CD14-positive monocyte (primary cell): ENCODE results near the gene MT2A. TPM values are rescaled to one million over a fixed set of nuclear protein-coding genes. Genes with fewer than 3 reads are reported as not detected.

Source experiments
- DNase-seq, 3 donors: peaks; one replicate each; pipeline ENCODE4 v3.0.0-alpha.2; 2011 to 2022
- H2AFZ ChIP-seq: 2 replicates; pipeline ENCODE4 v1.6.0; 2012; ENCODE audit warnings: mild to moderate bottlenecking, low read depth, low read length, inconsistent platforms; ENCODE audit not compliant: insufficient read depth, poor library complexity, severe bottlenecking
- H3K27ac ChIP-seq, 2 donors: 1 replicate in 1 of 2; 2 replicates in 1 of 2; pipeline ENCODE4 v1.5.1; 2012 to 2013; ENCODE audit warnings: low read length in 2 of 2, control low read depth in 1 of 2, inconsistent platforms in 1 of 2, low read depth in 1 of 2, mild to moderate bottlenecking in 1 of 2
- H3K27me3 ChIP-seq, 2 donors: one replicate each; pipeline versions ENCODE4 v1.6.0 to v1.6.1; 2011 to 2013; ENCODE audit warnings: low read length in 2 of 2; ENCODE audit not compliant: control insufficient read depth in 2 of 2, insufficient read depth in 2 of 2
- H3K36me3 ChIP-seq, 2 donors: replicated peaks in 1 of 2; 1 replicate in 1 of 2; 2 replicates in 1 of 2; pipeline versions ENCODE4 v1.5.1 to v1.6.1; 2012 to 2013; ENCODE audit warnings: low read length in 2 of 2, control low read depth in 1 of 2, inconsistent platforms in 1 of 2, mild to moderate bottlenecking in 1 of 2; ENCODE audit not compliant: insufficient read depth in 2 of 2, control insufficient read depth in 1 of 2
- H3K4me1 ChIP-seq, 2 donors: 1 replicate in 1 of 2; 2 replicates in 1 of 2; pipeline versions ENCODE4 v1.5.1 to v1.6.1; 2012 to 2013; ENCODE audit warnings: low read length in 2 of 2, control low read depth in 1 of 2, inconsistent platforms in 1 of 2, mild to moderate bottlenecking in 1 of 2, moderate library complexity in 1 of 2; ENCODE audit not compliant: insufficient read depth in 2 of 2, control insufficient read depth in 1 of 2
- H3K4me2 ChIP-seq: replicated peaks from 2 replicates; pipeline ENCODE3; 2012; ENCODE audit warnings: low read length, moderate library complexity, mild to moderate bottlenecking; ENCODE audit not compliant: poor library complexity, severe bottlenecking; ENCODE audit errors: extremely low read depth
- H3K4me3 ChIP-seq, 3 experiments: fragments of 200-600 bp in 1 of 3; sonication (generic) in 1 of 3; replicated peaks in 1 of 3; 1 replicate in 2 of 3; 2 replicates in 1 of 3; pipeline ENCODE4 v1.5.1; 2011 to 2013; ENCODE audit warnings: low read length in 3 of 3, mild to moderate bottlenecking in 3 of 3, control low read depth in 2 of 3, low read depth in 2 of 3, inconsistent platforms in 1 of 3, moderate library complexity in 1 of 3
- H3K79me2 ChIP-seq: 2 replicates; pipeline ENCODE4 v1.6.0; 2012; ENCODE audit warnings: mild to moderate bottlenecking, control low read depth, inconsistent platforms, low read length, moderate library complexity; ENCODE audit not compliant: insufficient read depth
- H3K9ac ChIP-seq: 2 replicates; pipeline ENCODE4 v1.6.0; 2017; ENCODE audit warnings: low read length, mild to moderate bottlenecking; ENCODE audit not compliant: insufficient read depth, poor library complexity, severe bottlenecking
- H3K9me3 ChIP-seq, 2 donors: replicated peaks in 1 of 2; 1 replicate in 1 of 2; 2 replicates in 1 of 2; pipeline versions ENCODE4 v1.5.1 to v1.6.1; 2012 to 2013; ENCODE audit warnings: low read length in 2 of 2, control low read depth in 1 of 2; ENCODE audit not compliant: control insufficient read depth in 1 of 2, insufficient read depth in 1 of 2
- H4K20me1 ChIP-seq: 2 replicates; pipeline ENCODE4 v1.6.0; 2012; ENCODE audit warnings: mild to moderate bottlenecking, low read length, control low read depth, moderate library complexity; ENCODE audit not compliant: insufficient read depth
- H3K27ac Mint-ChIP-seq, 7 donors: one replicate each; pipeline ENCODE4 v1.8.0; 2020; ENCODE audit warnings: mild to moderate bottlenecking in 7 of 7, mixed read lengths in 7 of 7, moderate library complexity in 6 of 7, inconsistent platforms in 2 of 7
- H3K27me3 Mint-ChIP-seq, 3 donors: one replicate each; pipeline ENCODE4 v1.8.0; 2021 to 2022; ENCODE audit warnings: low read depth in 3 of 3, mild to moderate bottlenecking in 3 of 3, mixed read lengths in 3 of 3, moderate library complexity in 3 of 3, inconsistent platforms in 1 of 3
- H3K36me3 Mint-ChIP-seq, 2 donors: one replicate each; pipeline ENCODE4 v1.8.0; 2020; ENCODE audit warnings: mixed read lengths in 2 of 2, inconsistent platforms in 1 of 2, mild to moderate bottlenecking in 1 of 2
- H3K4me1 Mint-ChIP-seq: one replicate; pipeline ENCODE4 v1.8.0; 2020; ENCODE audit warnings: mild to moderate bottlenecking, mixed read lengths
- H3K4me3 Mint-ChIP-seq, 2 donors: one replicate each; pipeline ENCODE4 v1.8.0; 2020; ENCODE audit warnings: mild to moderate bottlenecking in 2 of 2, mixed read lengths in 2 of 2, moderate library complexity in 1 of 2
- H3K9me3 Mint-ChIP-seq, 7 donors: one replicate each; pipeline ENCODE4 v1.8.0; 2020 to 2022; ENCODE audit warnings: mixed read lengths in 7 of 7, mild to moderate bottlenecking in 6 of 7, moderate library complexity in 6 of 7, inconsistent platforms in 2 of 7
- WGBS: methylation state at CpG from one replicate; pipeline ENCODE4 v1.1.5; 2013; ENCODE audit warnings: missing lambda C conversion rate; ENCODE audit not compliant: insufficient coverage; 5-methylcytosine and 5-hydroxymethylcytosine counted together
- intact Hi-C, 2 donors: fragments of 100-400 bp; cut with micrococcal nuclease; formaldehyde crosslinking; loops; one replicate each; pipeline versions ENCODE4 v1.15.0 to v1.15.1; 2023
- polyA plus RNA-seq, 3 donors: library from polyadenylated mRNA; depleted of rRNA in 1 of 3; unstranded in 2 of 3; stranded (reverse) in 1 of 3; fragments of 300-500 nt in 2 of 3; fragments of >200 nt in 1 of 3; fragmentation: Illumina TruSeq in 2 of 3; gene quantifications; 1 replicate in 2 of 3; 2 replicates in 1 of 3; pipeline ENCODE4 v1.2.3, GENCODE V29; 2012 to 2021
- TF ChIP-seq, protein P1 (sequence below): fragments of 200-600 bp; IDR thresholded peaks from one replicate; pipeline ENCODE4 v1.8.0; 2022; ENCODE audit warnings: antibody characterized with exemption, mild to moderate bottlenecking

The MT2A gene
- polyA plus RNA-seq, 3 donors, result 26.8 to 228 (median 126) TPM

DNA sequence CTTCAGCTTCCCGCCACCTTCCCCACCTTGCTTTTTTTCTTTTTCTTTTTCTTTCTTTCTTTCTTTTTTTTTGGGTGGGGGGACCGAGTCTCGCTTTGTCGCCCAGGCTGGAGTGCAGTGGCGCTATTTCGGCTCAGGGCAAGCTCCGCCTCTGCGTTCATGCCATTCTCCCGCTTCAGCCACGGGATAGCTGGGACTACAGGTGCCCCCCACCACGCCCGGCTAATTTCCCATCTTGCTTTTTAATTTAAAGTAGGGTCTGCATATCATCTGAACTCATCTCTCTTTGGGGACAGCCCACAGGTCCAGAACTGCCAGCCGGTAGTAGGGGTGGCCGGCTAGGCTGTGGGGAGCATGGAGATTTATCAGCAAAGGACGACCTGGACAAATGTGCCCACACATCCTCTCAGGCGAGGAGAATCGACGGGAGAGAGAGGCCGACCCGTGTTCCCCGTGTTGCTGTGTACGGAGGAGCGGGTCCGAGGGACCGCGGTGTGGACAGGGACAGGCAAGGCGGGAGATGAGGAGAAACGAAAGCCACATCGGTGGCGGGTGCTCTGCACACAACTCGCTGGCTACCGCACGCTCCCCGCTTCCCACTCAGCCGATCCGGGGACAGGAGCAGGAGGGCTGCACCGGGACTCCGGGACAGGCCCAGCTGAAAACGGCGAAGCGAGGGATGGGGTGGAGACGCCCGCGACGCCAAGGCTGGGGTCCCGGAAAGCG, 26.5 kb downstream of the MT2A start:
- TF ChIP-seq, protein P1, sequence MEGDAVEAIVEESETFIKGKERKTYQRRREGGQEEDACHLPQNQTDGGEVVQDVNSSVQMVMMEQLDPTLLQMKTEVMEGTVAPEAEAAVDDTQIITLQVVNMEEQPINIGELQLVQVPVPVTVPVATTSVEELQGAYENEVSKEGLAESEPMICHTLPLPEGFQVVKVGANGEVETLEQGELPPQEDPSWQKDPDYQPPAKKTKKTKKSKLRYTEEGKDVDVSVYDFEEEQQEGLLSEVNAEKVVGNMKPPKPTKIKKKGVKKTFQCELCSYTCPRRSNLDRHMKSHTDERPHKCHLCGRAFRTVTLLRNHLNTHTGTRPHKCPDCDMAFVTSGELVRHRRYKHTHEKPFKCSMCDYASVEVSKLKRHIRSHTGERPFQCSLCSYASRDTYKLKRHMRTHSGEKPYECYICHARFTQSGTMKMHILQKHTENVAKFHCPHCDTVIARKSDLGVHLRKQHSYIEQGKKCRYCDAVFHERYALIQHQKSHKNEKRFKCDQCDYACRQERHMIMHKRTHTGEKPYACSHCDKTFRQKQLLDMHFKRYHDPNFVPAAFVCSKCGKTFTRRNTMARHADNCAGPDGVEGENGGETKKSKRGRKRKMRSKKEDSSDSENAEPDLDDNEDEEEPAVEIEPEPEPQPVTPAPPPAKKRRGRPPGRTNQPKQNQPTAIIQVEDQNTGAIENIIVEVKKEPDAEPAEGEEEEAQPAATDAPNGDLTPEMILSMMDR, result no peak
- Histone ChIP-seq H3K27me3 (peaks cover 91 to 99% of the 10 kb centered on the region in 2 donors), H3K9me3 (peaks cover 0 to 67% of the 10 kb centered on the region in 2 donors), H4K20me1 (no peaks in the 10 kb centered on the region), H2AFZ (no peak overlapping the region), H3K36me3 (no peaks in the 10 kb centered on the region), H3K4me2 (no peak overlapping the region), H3K27ac (no peak overlapping the region), H3K79me2 (no peaks in the 10 kb centered on the region), H3K9ac (no peak overlapping the region), H3K4me3 (no peak overlapping the region), H3K4me1 (peaks cover 13 to 20% of the 10 kb centered on the region in 2 donors)
- no peak for DNase-seq
- H3K4me1 Mint-ChIP-seq, result peaks cover 33% of the 10 kb centered on the region
- WGBS, result 5% methylated on average over 42 of the region's 47 CpGs
- peaks cover 96 to 100% (median 97%) of the 10 kb centered on the region in 3 donors for H3K27me3 Mint-ChIP-seq
- H3K27ac Mint-ChIP-seq, result no peak overlapping the region
- H3K4me3 Mint-ChIP-seq, result peak overlapping the region in 1 of 2 donors; percentile 78
- H3K36me3 Mint-ChIP-seq, result peaks cover 0 to 9% of the 10 kb centered on the region in 2 donors
- peaks cover 0 to 21% (median 10%) of the 10 kb centered on the region in 7 donors for H3K9me3 Mint-ChIP-seq
- intact Hi-C loops, result no loop called here

DNA sequence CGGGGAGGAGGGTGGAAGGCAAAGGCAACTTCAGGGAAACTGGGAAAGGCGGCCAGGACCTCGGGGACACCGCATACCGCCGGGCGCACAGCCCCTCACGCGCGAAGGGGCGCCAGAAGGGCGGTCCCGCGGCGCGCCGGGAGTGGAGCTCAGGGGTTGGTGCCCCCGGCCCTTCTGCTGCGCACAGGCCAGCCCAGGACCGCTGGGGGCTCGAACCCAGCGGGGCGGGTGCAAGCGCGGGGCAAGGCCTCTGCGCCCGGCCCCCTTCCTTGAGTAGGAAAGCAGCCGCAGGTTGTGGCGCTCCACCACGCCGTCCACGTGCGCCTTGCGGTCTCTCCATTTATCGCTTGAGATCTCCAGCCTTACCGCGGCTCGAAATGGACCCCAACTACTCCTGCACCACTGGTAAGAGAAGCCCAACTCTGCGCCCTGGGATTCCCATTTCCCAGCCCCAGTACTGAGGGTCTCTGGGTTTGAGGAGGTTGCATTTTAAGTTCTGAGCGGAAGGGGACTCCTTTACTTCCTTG, 27.1 kb downstream of the MT2A start:
- Histone ChIP-seq H3K4me3 (no peak overlapping the region), H3K9me3 (peaks cover 0 to 67% of the 10 kb centered on the region in 2 donors), H3K36me3 (no peaks in the 10 kb centered on the region), H4K20me1 (no peaks in the 10 kb centered on the region), H3K27me3 (peaks cover 95 to 99% of the 10 kb centered on the region in 2 donors), H3K79me2 (no peaks in the 10 kb centered on the region), H3K9ac (no peak overlapping the region), H3K27ac (no peak overlapping the region), H3K4me1 (peaks cover 13 to 20% of the 10 kb centered on the region in 2 donors), H3K4me2 (no peak overlapping the region), H2AFZ (no peak overlapping the region)
- Mint-ChIP-seq H3K4me3 (peak overlapping the region in 1 of 2 donors; percentile 91), H3K27ac (no peak overlapping the region), H3K4me1 (peaks cover 27% of the 10 kb centered on the region), H3K27me3 (peaks cover 96 to 100% (median 98%) of the 10 kb centered on the region in 3 donors), H3K9me3 (peaks cover 0 to 21% (median 10%) of the 10 kb centered on the region in 7 donors), H3K36me3 (peaks cover 0 to 9% of the 10 kb centered on the region in 2 donors)
- 1% methylated on average over 35 of the region's 40 CpGs for WGBS
- TF ChIP-seq, protein P1, result no peak
- intact Hi-C loops, result no loop called here
- DNase-seq, result no peak
